ENCODE measurements around the gene VPS37C.
"Not testable (repeated sequence)": the region's sequence is repeated elsewhere in the genome, so short reads cannot be mapped to it uniquely, and the experiment has no call there.

The VPS37C gene

GRCh38 chr11:61174273-61174672 lies 13.0 kb upstream of the VPS37C start:
- DNase-seq, result no peak

GRCh38 chr11:61173456-61173855 lies 12.2 kb upstream of the VPS37C start:
- DNase-seq, result no peak

GRCh38 chr11:61172888-61173287 lies 11.7 kb upstream of the VPS37C start:
- DNase-seq, result no peak

GRCh38 chr11:61172356-61172755 lies 11.1 kb upstream of the VPS37C start:
- no peak for DNase-seq

GRCh38 chr11:61171907-61172306 lies 10.7 kb upstream of the VPS37C start:
- DNase-seq, result no peak

- DNase-seq, result no peak
These were observed 9.3 kb upstream of the VPS37C start for GRCh38 chr11:61170566-61170965.

GRCh38 chr11:61168800-61169199 lies 7.6 kb upstream of the VPS37C start:
- DNase-seq, result no peak

GRCh38 chr11:61168042-61168688 lies 6.9 kb upstream of the VPS37C start:
- no peak for DNase-seq

GRCh38 chr11:61166331-61166730 lies 5.1 kb upstream of the VPS37C start:
- not testable (repeated sequence) for DNase-seq

- not testable (repeated sequence) for DNase-seq
These were observed 4.6 kb upstream of the VPS37C start for GRCh38 chr11:61165785-61166184.

GRCh38 chr11:61164606-61165424 lies 3.6 kb upstream of the VPS37C start:
- no peak for DNase-seq

- DNase-seq, result no peak
These were observed 2.7 kb upstream of the VPS37C start for GRCh38 chr11:61163714-61164605.

- no peak for DNase-seq
These were observed 1.8 kb upstream of the VPS37C start for GRCh38 chr11:61163021-61163420.

GRCh38 chr11:61162092-61162941 lies 1.1 kb upstream of the VPS37C start:
- DNase-seq, result peak in 1 of 2 donors; percentile 21

GRCh38 chr11:61160487-61161189 lies 588 bp downstream of the VPS37C start:
- DNase-seq, result no peak

- DNase-seq, result no peak
These were observed 2.4 kb downstream of the VPS37C start for GRCh38 chr11:61158691-61159381.

- DNase-seq, result no peak
These were observed 3.5 kb downstream of the VPS37C start for GRCh38 chr11:61157743-61158142.

- no peak for DNase-seq
These were observed 5.5 kb downstream of the VPS37C start for GRCh38 chr11:61155741-61156140.

- DNase-seq, result no peak
These were observed 5.9 kb downstream of the VPS37C start for GRCh38 chr11:61155312-61155711.

- DNase-seq, result no peak
These were observed 6.7 kb downstream of the VPS37C start for GRCh38 chr11:61154528-61154927.

- no peak for DNase-seq
These were observed 7.6 kb downstream of the VPS37C start for GRCh38 chr11:61153593-61154095.

All from stimulated activated CD4-positive, alpha-beta T cell treated with anti-CD3 and anti-CD28 coated beads, Interleukin-2, amount 100 ng/mL, for 48 hours (primary cell).